ENCODE data around the gene C9orf78.

C9orf78 gene

GRCh38 chr9:129879103-129879699 is 44.1 kb upstream of the C9orf78 start:
- H3K27ac ChIP-seq, result no peak overlapping the region
- DNase-seq (ENCODE audit: low spot score), result no peak
- no peak overlapping the region for H3K4me3 ChIP-seq
- no peak for TF ChIP-seq CTCF (IDR thresholded peaks at IDR 0.05)

GRCh38 chr9:129878291-129878690 is 43.2 kb upstream of the C9orf78 start:
- DNase-seq (ENCODE audit: low spot score), result no peak
- Histone ChIP-seq H3K4me3 (no peak overlapping the region), H3K27ac (no peak overlapping the region)
- no peak for TF ChIP-seq CTCF (IDR thresholded peaks at IDR 0.05)

GRCh38 chr9:129876815-129877214 is 41.7 kb upstream of the C9orf78 start:
- no peak for TF ChIP-seq CTCF (IDR thresholded peaks at IDR 0.05)
- DNase-seq (ENCODE audit: low spot score), result no peak
- Histone ChIP-seq H3K27ac (no peak overlapping the region), H3K4me3 (no peak overlapping the region)

- no peak overlapping the region for H3K27ac ChIP-seq
- no peak for TF ChIP-seq CTCF (IDR thresholded peaks at IDR 0.05)
- DNase-seq (ENCODE audit: low spot score), result no peak
- no peak overlapping the region for H3K4me3 ChIP-seq
Observed at GRCh38 chr9:129875687-129876395, 40.8 kb upstream of the C9orf78 start.

- no peak for DNase-seq (ENCODE audit: low spot score)
- TF ChIP-seq CTCF (IDR thresholded peaks at IDR 0.05), result no peak
- Histone ChIP-seq H3K4me3 (no peak overlapping the region), H3K27ac (no peak overlapping the region)
Observed at GRCh38 chr9:129875181-129875611, 40.1 kb upstream of the C9orf78 start.

GRCh38 chr9:129874261-129875101 is 39.4 kb upstream of the C9orf78 start:
- no peak for DNase-seq (ENCODE audit: low spot score)
- no peak overlapping the region for H3K27ac ChIP-seq
- no peak overlapping the region for H3K4me3 ChIP-seq
- no peak for TF ChIP-seq CTCF (IDR thresholded peaks at IDR 0.05)

All from coronary artery (tissue), 2 donors.